A673 (cell line): ENCODE data around the gene TPST1.

ENCODE experiments used
- CTCF ChIP-seq: fragments of 300-800, 200-600 bp; sonication (generic); conservative IDR thresholded peaks from 2 replicates; pipeline ENCODE4 v1.5.1; 2017; ENCODE audit warnings: low read depth, mild to moderate bottlenecking, antibody characterized with exemption, low read length, moderate library complexity, mixed read lengths
- EZH2 ChIP-seq: fragments of 200-600 bp; sonication (generic); IDR thresholded peaks from 2 replicates; pipeline ENCODE4 v1.6.1; 2017; ENCODE audit warnings: borderline replicate concordance, low read depth, mild to moderate bottlenecking, mixed read lengths, antibody characterized with exemption, low read length; ENCODE audit not compliant: poor library complexity, severe bottlenecking

GRCh38 chr7:66269978-66270377 is 64.8 kb downstream of the TPST1 start:
- TF ChIP-seq EZH2 (no peak), CTCF (no peak)
